Kidney epithelial cell (primary cell): ENCODE measurements around the gene OXCT1. TPM values are rescaled to one million over a fixed set of nuclear protein-coding genes. Genes with fewer than 3 reads are reported as not detected.

ENCODE experiments used
- DNase-seq: peaks from one replicate; pipeline ENCODE4 v3.0.0-alpha.2; 2010; ENCODE audit warnings: low read depth
- H3K27me3 ChIP-seq: 2 replicates; pipeline ENCODE4 v1.6.0; 2011; ENCODE audit warnings: low read length; ENCODE audit not compliant: control insufficient read depth, insufficient read depth
- H3K36me3 ChIP-seq: 2 replicates; pipeline ENCODE4 v1.5.1; 2011; ENCODE audit warnings: low read length; ENCODE audit not compliant: control insufficient read depth, insufficient read depth
- H3K4me3 ChIP-seq: 2 replicates; pipeline ENCODE4 v1.5.1; 2011; ENCODE audit warnings: low read depth, mild to moderate bottlenecking, control low read depth, low read length
- CTCF ChIP-seq: IDR thresholded peaks from 2 replicates; pipeline ENCODE4 v1.5.1; 2011; ENCODE audit warnings: mild to moderate bottlenecking, moderate library complexity, low read length, control low read depth, inconsistent platforms; ENCODE audit not compliant: insufficient read depth, poor library complexity, severe bottlenecking
- total RNA-seq: library from RNA; depleted of rRNA; stranded (reverse); fragments of >200 nt; gene quantifications from 2 replicates; pipeline ENCODE4 v1.2.3, GENCODE V29; 2015

Gene OXCT1
- total RNA-seq, 1 donor from 2014 or later: 21.0 TPM

GRCh38 chr5:41876678-41877077 lies 6.5 kb upstream of the OXCT1 start:
- TF ChIP-seq CTCF: no peak
- Histone ChIP-seq H3K4me3 (no peak overlapping the region), H3K36me3 (no peaks in the 10 kb centered on the region), H3K27me3 (no peaks in the 10 kb centered on the region)
- no peak for DNase-seq

GRCh38 chr5:41875121-41875520 lies 4.9 kb upstream of the OXCT1 start:
- Histone ChIP-seq H3K27me3 (no peaks in the 10 kb centered on the region), H3K4me3 (no peak overlapping the region), H3K36me3 (no peaks in the 10 kb centered on the region)
- no peak for DNase-seq
- TF ChIP-seq CTCF: no peak

GRCh38 chr5:41874512-41875060 lies 4.4 kb upstream of the OXCT1 start:
- Histone ChIP-seq H3K36me3 (no peaks in the 10 kb centered on the region), H3K4me3 (no peak overlapping the region), H3K27me3 (no peaks in the 10 kb centered on the region)
- no peak for TF ChIP-seq CTCF
- no peak for DNase-seq

- Histone ChIP-seq H3K36me3 (no peaks in the 10 kb centered on the region), H3K27me3 (no peaks in the 10 kb centered on the region), H3K4me3 (no peak overlapping the region)
- no peak for DNase-seq
- no peak for TF ChIP-seq CTCF
Observed at GRCh38 chr5:41871852-41872251, 1.6 kb upstream of the OXCT1 start.

- Histone ChIP-seq H3K4me3 (peak overlapping the region; percentile 84), H3K36me3 (no peaks in the 10 kb centered on the region), H3K27me3 (no peaks in the 10 kb centered on the region)
- no peak for DNase-seq
- TF ChIP-seq CTCF: no peak
Observed at GRCh38 chr5:41870627-41871048, 413 bp upstream of the OXCT1 start.

- no peaks in the 10 kb centered on the region for H3K27me3 ChIP-seq
- no peak for DNase-seq
- H3K36me3 ChIP-seq: no peaks in the 10 kb centered on the region
- H3K4me3 ChIP-seq: peak overlapping the region; percentile 84
- no peak for TF ChIP-seq CTCF
Observed at GRCh38 chr5:41869151-41869723, 988 bp downstream of the OXCT1 start.
